Measurements from ENCODE around the gene CCDC27. TPM values are rescaled to one million over a fixed set of nuclear protein-coding genes. Genes with fewer than 3 reads are reported as not detected.

The CCDC27 gene
- total and polyA plus RNA-seq, 2 of the 13 experiments (the other 11 are each of a cell fraction or from before 2014, with no cell fraction given) = not detected

DNA sequence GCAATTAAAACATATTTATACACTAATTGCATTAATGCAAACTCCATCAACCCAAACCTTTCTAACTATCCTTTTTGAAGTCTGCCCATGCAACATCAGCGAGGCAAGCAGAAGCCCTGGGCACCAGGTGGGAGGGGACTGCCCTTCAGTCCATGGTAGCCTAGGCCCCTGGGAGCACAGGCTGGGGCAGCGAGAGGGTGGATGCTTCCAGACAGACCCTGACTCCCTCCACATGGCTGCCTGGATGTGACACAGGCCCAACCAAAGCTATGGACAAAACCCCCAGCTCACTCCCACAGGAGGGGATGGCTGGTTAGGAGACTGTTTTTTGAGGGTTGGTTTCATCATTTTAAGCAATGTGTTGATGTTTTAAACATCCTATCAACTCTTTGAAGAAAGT lies 61.8 kb downstream of the CCDC27 start (continued):
- TF ChIP-seq DR1 (CRISPR knock-in tag; IDR thresholded peaks at IDR 0.05) = no peak

- BruUV-seq (replicated peaks) = no TSS peak
- Histone ChIP-seq H3K79me2 (ENCODE audit: insufficient read depth, low read length) (no peaks in the 10 kb centered on the region), H3K4me1 (ENCODE audit: insufficient read depth, low read length) (peaks cover 13% of the 10 kb centered on the region), H3K27ac (ENCODE audit: extremely low read length, insufficient read depth, low read length) (no peak overlapping the region), H3K4me3 (replicated peaks in 1 of 3; ENCODE audit: insufficient read depth in 1 of 3, low read depth in 2 of 3, low read length in 3 of 3) (no peak overlapping the region), H3K36me3 (replicated peaks in 1 of 2; ENCODE audit: control insufficient read depth in 1 of 2, insufficient read depth in 2 of 2, low read length in 2 of 2) (peaks cover 1 to 7% of the 10 kb centered on the region in 2 experiments; a peak in 2 of 5 replicates), H2AFZ (ENCODE audit: low read length) (no peak overlapping the region), H3K9ac (ENCODE audit: insufficient read depth, low read depth, low read length) (no peak overlapping the region), H3K4me2 (ENCODE audit: low read depth, low read length) (no peak overlapping the region), H3K27me3 (ENCODE audit: control insufficient read depth in 1 of 2, insufficient read depth in 2 of 2, low read length in 2 of 2) (no peaks in the 10 kb centered on the region), H4K20me1 (ENCODE audit: insufficient read depth, low read length) (no peaks in the 10 kb centered on the region), H3K9me3 (ENCODE audit: low read length) (no peaks in the 10 kb centered on the region)
- POLR2A ChIA-PET = no interaction called here
- intact Hi-C loops (cut with micrococcal nuclease; ENCODE audit: unreplicated experiment) = no loop called here
- FAIRE-seq (no peak), DNase-seq (ENCODE audit: low spot score) (no peak), ATAC-seq (no peak)
- TF ChIP-seq KDM5B (CRISPR knock-in tag; IDR thresholded peaks at IDR 0.05; ENCODE audit: borderline replicate concordance) (no peak), ZNF660 (CRISPR knock-in tag; IDR thresholded peaks at IDR 0.05; ENCODE audit: borderline replicate concordance, low read depth) (no peak), ZNF556 (CRISPR knock-in tag; IDR thresholded peaks at IDR 0.05; ENCODE audit: borderline replicate concordance) (no peak), EZH2 (conservative IDR thresholded peaks at IDR 0.05; ENCODE audit: low read depth, low read length) (no peak), SMAD3 (CRISPR knock-in tag; IDR thresholded peaks at IDR 0.05) (no peak), MATR3 (CRISPR knock-in tag; IDR thresholded peaks at IDR 0.05) (no peak), CBFB (CRISPR knock-in tag; IDR thresholded peaks at IDR 0.05) (no peak), TOPORS (CRISPR knock-in tag; IDR thresholded peaks at IDR 0.05) (no peak), PCBP1 (IDR thresholded peaks at IDR 0.05; ENCODE audit: borderline replicate concordance, low read depth, low read length) (no peak)
- WGBS (ENCODE audit: low lambda C conversion rate) = 92% methylated on average over 41 of the region's 42 CpGs
- CTCF ChIA-PET (ENCODE audit: low intra/inter-chr PET ratio, low total read pairs) = no interaction called here
- in situ Hi-C loops (cut with HindIII; ENCODE audit: extremely low pct_ligation_motif_present, low pct_unique_long_range_greater_than_20kb) = no loop called here
These were observed 62.7 kb downstream of the CCDC27 start for GRCh38 chr1:3814771-3815561.
